Stimulated activated CD8-positive, alpha-beta memory T cell treated with anti-CD3 and anti-CD28 coated beads, Interleukin-15, amount 100 ng/mL, for 4 hours (primary cell): ENCODE measurements around the gene RAMAC.
"Not testable (repeated sequence)": the region's sequence is repeated elsewhere in the genome, so short reads cannot be mapped to it uniquely, and the experiment has no call there.

Experiments
- DNase-seq, 2 donors: peaks; one replicate each; pipeline ENCODE4 v3.0.0-alpha.2; 2020; ENCODE audit warnings: low read depth in 2 of 2

The RAMAC gene

DNA sequence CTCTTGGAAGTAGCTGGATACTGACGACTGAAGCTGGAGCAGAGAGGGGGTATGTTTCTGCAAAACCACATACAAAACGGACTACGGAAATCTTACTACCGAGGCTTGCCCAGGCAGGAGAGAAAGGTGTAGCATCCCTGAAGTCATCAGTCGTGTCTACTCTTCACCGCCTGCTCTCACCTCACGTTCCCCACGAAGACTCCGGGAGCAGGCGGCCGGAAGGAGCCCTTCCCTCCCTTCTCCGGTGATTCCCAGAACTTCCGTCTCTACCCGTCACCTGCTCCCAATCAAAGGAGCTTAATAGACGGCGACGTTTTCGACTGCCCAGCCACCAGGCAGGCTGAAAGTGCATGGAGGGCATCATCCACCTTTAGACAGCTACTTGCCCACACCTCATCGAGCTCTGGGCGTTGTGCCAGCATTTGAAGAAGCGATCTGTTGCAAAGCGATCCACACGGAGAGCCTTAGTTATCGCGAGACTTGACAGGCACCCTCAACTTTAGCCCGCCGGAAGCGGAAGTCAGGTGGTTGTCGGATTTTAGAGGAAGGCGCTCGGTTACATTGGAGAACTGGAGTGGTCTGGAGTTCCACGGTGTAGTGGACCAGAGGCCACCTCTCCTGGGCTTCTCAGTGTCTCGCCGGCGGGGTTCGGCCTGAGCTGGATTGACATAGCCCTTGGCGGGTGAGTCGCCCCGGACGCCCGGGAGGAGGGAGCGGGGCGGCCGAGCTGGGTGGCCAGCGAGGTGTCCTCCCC is at the start of gene RAMAC:
TSS of gene RAMAC (plus strand) at position 523 of the 754 bp plus-strand sequence. CDS start 2,809 bp downstream, outside the sequence.
- peak; percentile 77 to 89 for DNase-seq

DNA sequence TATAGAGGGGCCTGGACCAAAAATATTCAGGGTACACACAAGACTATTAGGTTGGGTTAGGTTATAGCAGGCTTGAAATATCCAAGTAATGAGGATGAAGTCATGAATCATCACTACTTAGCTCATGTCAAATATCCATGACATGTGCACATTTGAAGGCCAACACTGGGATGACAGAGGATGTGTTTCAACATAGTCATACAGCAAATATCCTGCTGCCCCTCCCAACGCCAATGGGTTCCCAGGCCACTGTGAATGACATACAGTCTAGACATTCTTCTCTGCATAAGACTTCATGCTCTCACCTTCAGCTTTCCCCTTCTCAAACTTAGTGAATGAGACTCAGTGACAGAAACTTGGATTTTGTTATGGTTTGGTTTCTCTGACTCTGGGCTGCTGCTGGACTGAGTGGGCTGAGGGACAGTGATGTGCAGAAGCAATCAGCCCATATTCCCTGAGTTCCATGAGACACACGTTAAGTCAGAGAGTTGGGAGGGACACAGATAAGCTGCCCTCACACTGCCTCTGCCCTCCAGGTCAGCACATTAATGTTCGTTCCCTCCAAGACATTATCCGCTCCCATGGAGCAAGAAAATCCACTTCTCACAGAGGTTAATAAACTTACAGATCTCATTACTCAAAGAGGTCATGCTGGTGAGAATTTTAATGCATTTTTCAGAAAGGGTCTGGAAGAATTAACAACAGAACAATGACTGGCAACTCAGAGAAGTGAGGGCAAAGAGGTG is 48.9 kb upstream of the RAMAC start:
- no peak for DNase-seq

DNA sequence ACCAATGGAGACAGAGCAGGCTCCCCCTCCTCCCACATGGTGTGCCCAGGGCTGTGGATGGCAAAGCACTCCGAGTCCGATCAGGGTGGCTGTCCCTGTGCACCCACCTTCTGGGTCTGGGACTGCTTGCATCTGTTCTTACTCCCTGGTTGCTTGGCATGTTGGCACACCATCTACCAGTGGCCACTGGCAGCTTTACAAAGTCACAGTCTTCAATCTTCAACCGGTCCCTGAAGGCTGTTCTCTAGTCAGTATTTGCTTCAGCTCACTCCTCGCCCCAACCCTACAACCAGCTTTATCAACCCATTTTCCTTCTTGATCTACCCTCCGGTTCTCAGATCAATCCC is 48.3 kb upstream of the RAMAC start:
- DNase-seq: no peak

DNA sequence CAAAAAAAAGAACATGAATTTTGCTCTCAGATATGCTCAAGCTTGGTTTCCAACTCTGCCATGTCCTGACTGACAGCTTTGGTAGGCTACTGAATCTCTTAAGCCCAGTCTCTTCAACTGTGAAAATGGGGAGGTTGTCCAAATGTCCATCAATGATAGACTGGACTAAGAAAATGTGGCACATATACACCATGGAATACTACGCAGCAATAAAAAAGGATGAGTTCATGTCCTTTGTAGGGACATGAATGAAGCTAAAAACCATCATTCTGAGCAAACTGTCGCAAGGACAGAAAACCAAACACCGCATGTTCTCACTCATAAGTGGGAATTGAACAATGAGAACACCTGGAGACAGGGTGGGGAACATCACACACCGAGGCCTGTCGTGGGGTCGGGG is 46.3 kb upstream of the RAMAC start:
- DNase-seq: not testable (repeated sequence)

DNA sequence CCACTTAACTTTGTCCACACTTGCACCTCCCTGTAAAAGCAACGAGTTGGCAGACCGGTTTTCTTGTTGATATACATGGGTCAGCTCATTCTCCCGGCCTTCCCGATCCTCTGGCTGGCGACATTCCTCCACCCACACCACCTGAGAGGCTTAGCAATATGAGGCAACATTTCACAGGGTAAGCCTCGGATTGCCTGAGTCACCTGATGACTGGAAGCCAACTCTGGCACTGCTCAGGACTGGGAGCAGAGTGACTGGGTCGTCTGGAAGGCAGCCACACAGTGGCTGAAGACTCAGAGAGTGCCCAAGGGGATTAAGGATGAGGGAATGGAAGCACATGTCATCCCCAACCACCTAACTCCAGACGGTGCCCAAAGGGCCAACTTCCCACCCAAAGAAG is 43.3 kb upstream of the RAMAC start:
- DNase-seq: no peak

DNA sequence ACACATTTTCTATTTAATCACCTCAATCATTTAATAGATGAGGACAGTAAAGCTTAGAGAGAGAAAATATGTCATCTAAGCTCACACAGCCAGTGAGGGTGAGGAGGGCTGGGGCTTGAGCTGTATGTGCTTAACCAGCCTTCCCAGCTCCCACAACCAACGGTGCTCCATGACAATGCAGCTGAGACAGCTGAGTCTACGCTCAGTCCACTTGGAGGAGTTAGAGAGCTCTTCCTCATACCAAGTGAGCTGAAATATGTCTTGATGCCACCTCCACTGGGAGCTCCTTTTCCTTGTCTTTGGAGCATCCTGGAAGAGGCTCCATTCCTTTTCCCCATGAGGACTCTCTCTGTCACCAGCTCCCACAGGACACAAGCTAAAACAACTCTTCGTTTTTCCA is 42.8 kb upstream of the RAMAC start:
- DNase-seq: no peak

DNA sequence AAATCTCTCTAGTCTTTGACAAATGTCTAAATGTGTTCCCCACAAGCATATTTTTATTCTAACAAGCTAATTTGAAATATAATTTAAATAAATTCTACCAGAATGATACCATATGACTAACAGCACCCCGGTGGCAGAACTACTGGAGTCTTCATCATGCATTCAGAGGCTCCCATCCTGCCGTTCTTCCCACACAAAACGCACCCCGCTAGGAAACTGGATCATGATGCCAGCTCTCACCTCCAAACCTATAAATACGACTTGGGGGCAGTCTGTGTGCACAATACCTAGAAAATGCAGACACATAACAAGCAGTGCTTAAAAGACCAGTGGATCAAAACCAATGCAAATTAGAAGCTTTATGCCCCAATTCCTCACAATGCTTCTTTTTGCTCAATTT is 42.0 kb upstream of the RAMAC start:
- DNase-seq: no peak

DNA sequence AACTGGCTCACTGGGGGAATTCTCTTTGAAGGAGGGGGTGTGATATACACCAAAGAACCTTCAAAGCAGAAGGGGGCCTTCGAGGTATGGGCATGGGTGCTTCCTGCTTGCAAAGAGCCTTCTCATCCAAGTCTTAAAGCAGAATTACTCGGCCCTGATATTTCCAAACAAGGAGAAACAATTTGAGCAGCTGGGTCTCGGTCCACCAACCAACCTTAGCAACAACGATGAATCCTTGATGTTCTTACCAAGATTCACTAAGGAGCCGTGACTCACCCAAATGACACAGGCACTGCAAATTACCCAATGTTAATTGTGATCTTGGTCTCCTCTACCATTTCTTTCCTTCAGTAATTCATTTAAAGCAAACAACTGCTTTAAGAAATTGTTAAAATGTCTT is 41.2 kb upstream of the RAMAC start:
- no peak for DNase-seq

DNA sequence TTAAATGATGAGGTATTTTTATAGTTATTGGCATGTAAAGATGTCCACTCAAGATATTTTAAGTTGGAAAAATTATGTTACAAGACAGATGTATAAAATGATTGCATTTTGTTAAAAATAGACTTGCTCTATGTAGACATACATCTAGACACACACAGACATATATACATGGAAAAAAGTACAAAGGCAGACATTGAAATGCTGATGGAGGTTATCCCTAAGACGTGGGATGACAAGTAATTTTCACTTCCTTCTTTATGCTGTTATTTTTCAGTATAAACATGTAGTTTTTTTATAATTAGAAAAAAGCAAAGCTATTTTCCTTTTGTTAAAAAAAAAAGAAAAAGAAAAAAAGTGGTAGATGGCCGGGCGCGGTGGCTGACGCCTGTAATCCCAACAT is 40.7 kb upstream of the RAMAC start:
- no peak for DNase-seq

DNA sequence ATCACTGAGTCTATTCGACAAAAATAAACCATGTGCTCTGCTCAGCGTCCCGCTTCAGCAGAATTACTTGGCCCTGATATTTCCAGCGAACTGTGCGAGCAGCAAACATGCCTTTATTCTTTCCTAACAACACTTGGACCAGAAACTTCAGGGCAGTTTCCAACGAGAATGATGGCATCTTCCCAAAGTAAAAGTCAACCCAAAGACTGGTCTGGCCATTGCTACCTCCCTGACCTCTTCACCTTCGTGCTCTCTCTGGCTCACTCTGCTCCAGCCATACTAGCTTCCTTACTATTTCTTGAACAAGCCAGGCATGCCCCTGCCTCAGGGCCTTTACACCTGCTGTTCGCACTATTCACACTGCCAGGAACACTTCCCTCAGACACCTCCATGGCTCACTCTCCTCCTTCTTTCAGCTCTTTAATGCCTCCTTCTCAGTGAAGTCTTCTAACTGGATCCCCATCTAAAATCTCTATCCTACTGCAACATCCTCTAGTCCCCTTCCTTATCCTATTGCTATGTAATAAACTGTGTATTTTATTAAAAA is 39.8 kb upstream of the RAMAC start:
- DNase-seq: no peak

DNA sequence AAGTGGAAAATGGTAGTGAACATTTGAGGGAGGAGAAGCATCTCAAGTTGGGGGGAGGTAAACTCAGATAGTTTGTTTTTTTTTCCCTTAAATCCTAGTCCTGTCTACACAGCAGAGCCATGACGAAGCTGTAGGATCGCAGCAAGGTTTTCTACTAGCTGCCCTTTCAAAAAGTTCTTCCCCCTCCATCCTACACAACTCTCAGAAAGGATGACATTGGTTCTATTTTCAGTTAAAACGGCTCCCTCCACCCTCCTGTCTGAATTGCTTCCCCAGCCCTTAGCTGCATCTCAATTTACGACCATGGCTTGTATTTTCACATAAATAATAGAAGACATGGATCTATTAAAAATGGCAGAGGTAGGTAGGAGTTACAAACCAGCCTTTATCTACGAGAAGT is 35.7 kb upstream of the RAMAC start:
- DNase-seq: no peak

DNA sequence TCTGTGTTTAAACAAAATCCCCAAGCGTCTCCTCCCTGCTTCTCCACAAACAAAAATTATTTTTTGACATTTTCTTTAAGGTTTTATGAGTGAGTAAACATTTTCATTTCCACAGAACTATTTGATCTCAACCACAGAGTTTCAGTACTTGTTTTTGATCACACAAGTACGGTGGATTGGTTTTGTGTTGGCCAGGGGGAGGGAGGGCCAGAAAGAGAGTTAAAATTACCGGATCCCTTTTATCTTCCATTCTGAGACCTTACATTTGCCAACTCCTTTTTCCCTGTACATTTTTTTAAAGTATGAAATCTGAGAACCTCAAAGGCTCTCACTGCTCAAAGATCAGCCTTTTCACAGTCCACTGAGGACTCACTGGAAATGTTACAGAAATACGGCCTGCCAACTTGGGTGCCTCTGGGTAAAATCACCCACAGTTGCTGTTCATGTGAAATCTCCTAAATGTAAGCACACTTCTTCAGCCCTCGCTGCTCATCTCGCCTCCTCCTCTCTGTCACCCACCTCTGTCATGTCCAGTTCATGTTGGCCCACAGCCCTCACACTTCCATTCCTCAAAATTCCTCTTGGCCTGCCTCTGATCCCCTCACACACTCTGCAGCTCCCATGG is 35.2 kb upstream of the RAMAC start:
- DNase-seq: no peak

DNA sequence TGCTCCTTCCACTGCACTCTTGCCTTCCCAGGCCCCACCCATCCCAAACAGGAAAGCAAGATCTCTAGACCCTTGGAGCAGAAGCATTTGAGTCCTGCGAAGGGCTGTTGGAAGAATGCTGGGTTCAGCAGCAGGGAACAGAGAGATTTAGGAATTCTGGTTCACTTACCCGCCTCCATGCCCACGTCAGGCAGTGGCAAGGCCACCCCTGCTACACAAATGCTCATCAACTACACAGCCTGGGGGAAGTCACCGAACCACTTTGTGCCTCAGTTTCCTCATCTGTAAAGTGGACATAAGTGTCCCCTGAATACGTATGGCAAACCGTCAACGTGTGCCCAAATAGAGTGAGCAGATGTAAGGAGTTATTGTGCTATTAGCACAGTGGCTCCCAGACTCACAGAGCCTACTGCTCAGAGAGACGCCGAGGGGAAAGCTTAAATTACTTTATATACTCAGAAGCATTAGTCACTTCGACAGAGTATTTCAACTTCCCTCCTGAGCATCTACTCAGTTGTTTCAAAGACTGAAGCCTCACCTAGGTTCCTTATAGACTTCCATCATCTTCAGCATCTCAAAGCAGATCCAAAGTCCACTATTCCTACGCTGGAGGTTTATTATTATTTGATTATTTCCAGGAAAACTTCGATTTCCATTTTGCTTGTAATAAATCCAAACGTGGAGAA is 34.4 kb upstream of the RAMAC start:
- DNase-seq: no peak

DNA sequence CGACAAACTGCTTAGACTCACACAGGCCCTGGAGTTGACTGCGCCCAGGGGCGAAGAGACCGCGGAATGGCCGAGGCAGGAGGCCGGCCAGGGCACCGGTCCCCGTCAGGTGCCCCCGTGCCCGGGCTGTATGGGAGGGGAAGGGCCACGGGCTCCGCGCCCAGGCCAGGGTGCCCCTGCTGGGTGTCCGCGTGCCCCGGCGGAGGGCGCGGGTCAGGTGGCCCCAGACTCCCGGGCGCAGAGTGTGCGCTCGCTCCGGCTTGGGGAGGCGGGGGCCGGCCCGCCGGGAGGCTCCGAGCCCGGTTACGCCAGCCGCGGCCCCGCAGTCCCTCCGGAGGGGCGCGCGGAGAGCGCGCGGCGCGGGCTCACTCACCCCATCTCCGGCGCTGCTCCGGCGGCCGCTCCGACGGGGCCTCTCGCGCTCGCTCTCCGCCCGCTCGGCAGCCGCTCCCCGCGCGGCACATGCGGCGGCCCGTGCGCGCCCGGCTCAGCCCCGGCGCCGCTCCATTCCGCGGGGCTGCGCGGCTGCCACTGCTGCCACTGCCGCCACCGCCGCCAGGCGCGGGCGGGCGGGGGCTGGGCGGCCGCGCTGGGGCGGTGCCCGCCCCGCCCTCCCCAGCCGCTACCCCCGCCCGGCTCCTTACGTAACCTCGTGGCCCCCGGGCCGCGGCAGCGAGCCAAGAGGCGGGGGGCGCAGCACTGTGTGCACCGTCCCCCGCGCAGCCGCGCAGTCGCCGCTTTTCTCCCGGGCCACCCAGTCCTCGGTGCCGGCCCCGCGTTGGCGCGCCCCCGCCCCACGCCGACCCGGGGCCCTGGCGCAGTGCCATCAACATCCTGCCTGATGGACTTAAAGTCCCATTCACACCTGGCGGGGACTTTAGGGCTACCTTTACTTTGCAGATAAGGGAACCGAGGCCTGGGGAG is 33.6 kb upstream of the RAMAC start, which contains the start of gene HOMER2:
TSS of gene HOMER2 (minus strand) at position 563 of the 924 bp plus-strand sequence. CDS start at position 378, 185 bp downstream.
- DNase-seq: no peak

DNA sequence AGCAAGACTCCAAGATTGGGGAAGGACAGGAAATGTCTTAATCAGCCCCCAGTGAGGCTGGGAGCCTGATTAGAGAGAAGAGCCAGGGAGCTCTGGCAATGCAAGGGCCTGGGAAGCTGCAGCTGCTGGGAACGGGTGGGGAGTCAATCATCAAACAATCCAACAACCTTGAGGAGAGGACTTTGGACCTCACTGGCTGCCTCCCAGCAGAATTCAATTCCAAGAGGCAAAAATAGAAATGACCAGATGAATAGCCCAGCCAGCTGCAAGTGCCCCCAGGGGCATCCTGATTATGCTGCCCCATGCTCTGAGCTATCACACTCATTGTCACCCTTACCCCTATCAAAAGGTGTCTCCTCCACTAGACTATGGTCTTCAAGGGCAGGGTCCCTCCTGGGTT is 27.4 kb upstream of the RAMAC start:
- no peak for DNase-seq

DNA sequence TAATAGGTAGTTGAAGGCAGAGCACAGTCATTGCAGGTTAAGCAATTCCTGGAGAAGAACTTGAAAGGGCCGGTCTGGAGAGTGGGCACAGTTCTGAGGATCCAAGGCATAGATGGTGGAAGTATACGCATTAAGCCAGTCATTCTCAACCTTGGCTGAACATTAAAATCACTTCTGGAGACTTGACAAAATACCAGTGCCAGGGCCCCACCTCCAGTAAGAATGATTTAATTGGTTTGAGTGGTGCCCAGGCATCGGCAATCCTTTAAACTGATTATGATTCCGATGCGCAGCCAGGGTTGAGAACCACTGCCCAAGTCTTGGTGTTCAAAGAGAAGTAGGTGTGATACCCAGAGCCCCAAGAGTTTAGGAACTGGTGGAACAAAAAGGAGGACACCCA is 26.6 kb upstream of the RAMAC start:
- no peak for DNase-seq

DNA sequence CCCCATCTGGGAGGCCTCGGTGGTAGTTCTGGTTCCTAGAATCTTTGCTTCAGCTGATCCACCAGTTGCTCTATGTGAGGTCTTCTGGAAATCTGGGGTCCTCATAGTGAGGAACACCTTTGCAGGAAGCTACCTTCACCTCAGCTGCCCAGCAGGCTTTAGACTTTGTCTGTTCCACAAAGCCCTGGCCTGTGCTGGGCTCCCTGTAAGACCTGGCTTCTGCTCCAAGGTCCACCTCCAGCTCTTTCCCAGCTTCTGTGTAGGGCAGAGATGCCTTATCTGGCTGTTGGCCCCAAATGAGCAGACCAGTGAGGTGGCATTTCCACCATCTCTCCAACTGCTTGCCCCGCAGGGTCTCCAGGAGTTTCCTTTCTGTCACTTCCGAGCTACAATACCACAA is 25.2 kb upstream of the RAMAC start:
- no peak for DNase-seq

DNA sequence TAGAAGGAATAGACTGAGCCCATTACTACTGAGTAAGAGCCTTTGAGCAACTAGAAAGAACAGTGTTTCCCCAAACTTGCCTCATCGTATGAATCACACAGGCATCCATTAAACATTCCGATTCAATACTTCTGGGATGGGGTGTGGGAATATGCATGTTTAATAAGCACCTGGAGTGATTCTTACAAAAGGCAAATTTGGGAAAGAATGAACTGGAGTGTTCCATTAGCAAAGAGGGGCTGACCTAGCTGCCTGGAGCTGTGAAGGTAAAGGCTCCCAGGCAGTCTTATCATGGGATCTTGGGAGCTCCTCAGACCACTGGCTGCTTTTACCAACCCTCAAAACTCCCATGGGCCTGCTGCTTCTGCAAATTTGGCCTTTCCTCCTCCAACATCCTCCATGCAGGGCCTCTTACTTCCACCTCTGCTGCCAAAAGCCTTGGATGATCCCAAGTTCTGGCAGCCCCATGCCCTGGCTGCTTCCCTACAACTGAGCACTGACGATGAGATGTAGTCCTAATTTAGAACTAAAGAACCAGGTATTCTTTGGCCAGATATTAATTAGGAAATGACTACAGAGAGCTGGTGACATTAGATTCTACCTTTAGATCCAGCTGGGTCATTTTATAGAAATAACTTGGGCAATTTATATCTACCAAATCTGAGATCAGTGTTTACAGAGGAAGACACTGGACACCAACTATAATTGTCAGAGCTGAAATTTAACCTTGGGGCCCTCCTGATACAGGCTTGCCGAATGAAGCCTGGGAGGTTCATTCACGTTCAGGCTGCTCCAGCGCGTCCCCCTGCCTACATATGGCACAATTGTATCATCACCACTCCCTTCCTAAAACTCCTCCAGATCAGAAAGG is 22.3 kb upstream of the RAMAC start:
- no peak for DNase-seq

DNA sequence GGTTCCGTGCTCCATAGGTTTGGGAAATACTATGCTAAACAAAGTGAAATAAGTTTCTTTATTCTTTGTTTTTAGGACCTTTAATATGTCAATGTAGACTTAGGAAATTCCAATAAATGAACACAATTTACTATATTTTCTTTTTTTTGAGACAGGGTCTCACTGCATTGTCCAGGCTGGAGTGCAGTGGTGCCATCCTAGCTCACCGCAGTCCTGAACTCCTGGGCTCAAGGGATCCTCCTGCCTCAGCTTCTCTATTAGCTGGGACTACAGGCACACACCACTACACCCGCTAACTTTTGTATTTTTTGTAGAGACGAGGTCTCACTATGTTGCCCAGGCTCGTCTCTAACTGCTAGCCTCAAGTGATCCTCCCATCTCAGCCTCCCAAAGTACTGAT is 21.1 kb upstream of the RAMAC start:
- no peak for DNase-seq

DNA sequence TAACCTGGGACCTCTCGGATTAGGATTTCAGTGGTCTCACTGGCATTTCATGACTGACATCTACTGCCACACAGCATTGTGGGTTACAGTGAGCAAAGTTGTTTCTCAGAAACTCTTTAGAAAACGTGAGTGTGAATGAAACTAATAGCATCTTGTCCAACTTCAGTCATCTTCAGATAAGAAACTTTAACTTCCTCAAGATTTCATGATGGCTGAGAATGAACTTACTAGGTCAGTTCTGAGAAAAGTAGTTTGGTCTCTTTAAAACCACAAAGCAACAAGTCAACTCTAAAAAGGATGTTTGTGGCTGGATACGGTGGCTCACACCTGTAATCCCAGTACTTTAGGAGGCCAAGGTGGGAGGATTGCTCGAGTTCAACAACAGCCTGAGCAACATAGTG is 19.3 kb upstream of the RAMAC start:
- no peak for DNase-seq
